NCI-H1105 treated with DMSO at 0.1 percent for 48 hours (cell line): Measurements from ENCODE around the gene MYO10.
A peak's percentile ranks its signal among the peaks of the same experiment; 100 is the strongest.

Experiments used
- DNase-seq: peaks from one replicate; lab custom pipeline; 2025; lab: John Stamatoyannopoulos, UW

The MYO10 gene

GRCh38 chr5:16916262-16916878 lies 19.7 kb downstream of the MYO10 start:
- no peak for DNase-seq

- DNase-seq = no peak
Observed at GRCh38 chr5:16914584-16914983, 21.5 kb downstream of the MYO10 start.

DNA sequence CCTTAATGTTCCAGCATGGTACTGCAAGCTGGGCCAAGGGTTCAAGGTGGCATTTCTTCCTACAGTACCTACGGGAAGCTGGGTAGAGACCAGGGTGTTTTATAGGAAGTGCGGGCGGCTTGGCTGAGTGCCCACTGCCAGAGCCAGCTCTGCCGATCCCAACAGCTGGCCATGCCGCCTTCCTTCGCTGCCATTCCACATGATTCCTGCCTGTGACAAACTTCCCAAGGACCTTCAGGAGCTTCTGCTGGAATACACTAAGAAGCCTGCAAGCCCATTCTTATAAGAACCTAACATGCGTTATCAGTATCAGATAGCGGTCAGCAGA lies 22.0 kb downstream of the MYO10 start:
- DNase-seq = no peak

DNA sequence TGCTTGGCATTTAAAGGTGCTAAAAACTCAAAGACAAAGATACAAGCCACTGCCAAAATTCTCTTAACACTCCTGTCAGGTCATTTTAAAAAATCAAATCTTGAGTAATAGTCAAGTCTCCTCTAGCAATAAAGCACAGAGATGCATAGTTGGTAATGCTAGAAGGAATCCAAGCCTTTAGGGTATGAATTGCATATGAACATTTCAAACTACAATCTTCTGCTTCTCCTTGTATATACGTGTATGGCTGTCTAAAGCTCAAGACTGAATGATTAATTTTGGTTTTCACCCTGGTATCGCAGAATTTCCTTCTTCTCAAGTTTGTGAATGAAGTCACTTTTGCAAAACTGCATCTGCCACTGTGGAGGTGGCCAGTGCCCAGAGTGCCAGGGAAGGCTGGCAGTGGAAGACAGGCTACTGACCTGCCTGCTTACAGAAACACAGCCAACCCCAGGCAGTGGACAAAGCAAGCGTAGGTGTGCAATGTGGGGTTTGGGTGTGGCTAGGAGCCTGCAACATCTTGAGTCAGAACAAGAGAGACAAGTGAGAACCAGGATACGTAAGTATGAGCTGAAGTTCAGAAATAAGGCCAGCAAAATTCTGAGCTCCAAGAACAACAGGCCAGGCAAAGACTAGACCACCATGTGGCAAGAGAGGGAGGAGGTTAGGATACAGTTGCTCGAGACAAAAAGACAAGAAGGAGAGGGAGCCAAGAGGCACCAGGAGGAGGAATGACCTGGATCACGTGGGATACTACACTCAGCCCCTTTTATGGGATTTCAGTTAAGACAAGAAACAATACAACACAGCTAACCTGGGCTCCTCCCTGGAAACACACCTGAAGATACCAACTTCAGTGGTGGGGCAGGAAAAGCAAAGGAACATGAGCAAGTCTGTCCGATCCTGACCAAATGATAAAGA lies 22.6 kb downstream of the MYO10 start:
- no peak for DNase-seq

GRCh38 chr5:16912080-16912479 lies 24.0 kb downstream of the MYO10 start:
- no peak for DNase-seq

DNA sequence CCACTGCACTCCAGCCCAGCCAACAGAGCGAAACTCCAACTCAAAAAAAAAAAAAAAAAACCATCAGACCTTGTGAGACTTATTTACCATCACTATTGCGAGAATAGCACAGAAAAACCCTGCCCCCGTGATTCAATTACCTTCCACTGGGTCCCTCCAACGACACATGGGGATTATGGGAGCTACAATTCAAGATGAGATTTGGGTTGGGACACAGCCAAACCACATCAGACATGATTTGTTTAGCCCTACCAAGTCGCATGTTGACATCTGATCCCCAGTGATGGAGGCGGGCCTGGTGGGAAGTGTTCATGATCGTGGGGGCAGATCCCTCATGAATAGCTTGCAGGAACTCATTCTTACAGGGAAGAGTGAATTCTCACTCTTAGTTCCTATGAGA lies 26.6 kb downstream of the MYO10 start:
- DNase-seq = no peak

DNA sequence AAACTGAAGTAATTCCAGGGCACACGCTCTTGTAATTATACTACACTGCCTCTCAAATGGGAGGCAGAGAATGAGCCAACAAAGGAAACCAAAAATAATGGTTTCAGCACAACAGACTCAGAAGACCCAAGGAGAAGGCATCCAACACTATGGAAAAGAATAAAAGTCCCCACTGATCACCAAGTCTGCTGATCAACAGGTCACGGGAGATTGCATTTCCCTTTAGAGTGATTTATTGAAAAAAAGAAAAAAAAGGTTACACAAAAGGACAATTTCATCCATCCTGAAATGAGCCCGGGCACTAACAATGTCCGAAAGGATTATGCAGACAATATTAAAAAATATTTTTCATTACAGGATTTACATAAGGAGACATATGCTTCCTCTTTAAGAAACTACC lies 28.8 kb downstream of the MYO10 start:
- DNase-seq = no peak

DNA sequence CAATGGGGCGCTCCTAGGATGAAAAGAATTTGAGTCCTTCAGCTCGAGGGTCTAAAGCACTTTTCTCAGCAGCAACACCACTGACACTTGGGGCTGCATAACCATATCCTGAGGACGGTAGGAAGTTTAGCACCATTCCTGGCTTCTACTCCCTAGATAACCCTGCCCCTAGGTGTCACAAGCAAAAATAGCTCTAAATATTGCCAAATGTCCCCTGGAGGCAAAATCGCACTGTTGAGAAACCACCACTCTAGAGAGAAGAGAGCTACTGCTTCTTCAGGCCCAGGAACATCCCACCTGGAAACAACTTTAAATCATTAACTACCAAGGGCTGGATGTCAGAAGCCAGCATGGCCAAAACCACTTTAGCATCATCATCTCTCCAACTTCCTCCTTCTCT lies 29.8 kb downstream of the MYO10 start:
- DNase-seq = no peak

DNA sequence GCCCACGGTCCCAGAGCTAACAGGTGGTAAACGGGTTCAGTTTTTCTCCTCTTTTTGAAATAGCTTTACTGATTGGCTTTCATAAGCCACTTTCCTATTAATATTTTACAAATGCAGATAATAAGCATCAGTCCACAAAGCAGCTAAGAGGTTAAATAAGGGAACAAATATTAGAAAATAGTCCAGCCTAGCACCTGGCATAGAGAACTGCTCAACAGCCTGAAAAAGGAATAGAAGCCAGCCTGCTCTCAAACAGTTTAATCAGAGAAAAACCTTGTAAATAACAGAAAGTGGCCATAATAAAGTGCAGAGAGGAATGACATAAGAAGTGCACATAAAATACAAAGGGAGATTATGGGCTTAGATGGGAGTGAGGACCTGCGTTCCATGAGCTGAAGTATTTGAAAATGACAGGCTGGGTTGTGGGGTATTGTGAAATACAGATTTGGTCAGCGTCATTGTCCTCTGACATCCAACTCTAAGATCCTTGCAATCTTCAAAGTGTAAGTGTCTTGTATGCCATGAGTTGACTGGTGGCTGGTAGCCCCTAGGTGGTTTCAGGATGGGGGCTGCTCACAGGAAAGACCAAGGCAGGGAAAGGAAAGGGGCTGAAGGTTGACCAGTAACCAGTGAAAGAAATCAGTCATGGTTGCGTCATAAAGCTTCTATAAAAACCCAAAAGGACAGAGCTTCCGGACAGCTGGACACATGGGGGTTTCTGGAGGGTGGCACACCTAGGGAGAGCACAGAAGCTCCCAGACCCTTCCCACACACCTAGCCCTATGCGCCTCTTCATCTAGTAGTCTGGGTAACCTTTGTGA lies 32.4 kb downstream of the MYO10 start:
- no peak for DNase-seq

DNA sequence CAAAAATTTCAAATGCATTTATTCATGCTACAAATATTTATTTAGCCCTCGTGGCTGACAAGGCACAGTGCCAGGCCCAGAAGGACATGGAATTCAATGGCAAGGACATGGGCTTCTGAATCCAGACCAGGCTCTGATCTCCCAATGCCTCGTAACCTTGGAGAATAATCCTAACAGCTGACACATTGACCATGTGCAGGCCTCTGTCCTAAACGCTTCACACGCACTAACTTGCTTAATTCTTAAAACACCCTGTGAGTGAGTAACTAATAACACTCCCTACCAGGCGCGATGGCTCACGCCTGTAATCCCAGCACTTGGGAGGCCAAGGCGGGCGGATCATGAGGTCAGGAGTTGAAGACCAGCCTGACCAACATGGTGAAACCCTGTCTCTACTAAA lies 33.2 kb downstream of the MYO10 start:
- no peak for DNase-seq

- DNase-seq = no peak
Observed at GRCh38 chr5:16901021-16901644, 35.0 kb downstream of the MYO10 start.

GRCh38 chr5:16899171-16899570 lies 36.9 kb downstream of the MYO10 start:
- no peak for DNase-seq

GRCh38 chr5:16897800-16898199 lies 38.3 kb downstream of the MYO10 start:
- DNase-seq = no peak

DNA sequence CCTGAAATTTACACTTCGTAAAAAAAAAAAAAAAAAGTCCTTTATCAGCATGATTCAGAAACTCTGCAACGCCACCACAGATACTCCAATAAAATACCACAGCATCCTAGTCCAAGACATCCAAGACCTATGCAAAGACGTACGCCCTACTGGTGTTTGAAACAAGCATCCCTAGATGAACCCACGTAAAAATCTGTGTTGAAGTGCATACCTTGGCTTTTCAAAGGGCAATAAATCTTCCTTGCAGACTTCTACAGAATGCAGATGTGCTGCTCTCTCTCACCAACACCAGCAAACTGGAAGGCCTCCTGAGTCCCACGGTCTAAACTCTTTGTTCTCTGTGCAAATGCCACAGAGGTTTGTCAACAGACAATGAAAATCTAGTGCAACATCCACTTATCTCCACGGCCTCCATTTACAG lies 38.8 kb downstream of the MYO10 start:
- DNase-seq = no peak

DNA sequence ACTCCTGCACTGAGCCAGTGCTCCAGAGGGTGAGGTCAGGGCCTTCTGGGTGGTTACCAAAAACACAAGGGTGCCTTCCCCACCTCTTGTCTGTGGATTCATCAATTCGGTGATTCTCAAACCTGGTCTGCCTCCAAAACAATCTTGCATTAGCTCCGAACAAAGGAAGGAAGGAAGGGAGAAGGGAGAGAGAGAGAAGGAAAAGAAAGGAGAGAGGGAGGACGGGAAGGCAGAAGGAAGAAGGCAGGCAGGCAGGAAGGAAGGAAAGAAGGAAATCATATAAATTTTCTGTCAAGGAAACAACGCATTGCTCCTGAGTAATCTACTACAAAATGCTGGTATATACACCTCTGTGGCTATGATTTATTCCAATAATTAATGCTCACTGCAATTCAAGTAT lies 39.3 kb downstream of the MYO10 start:
- DNase-seq = no peak

GRCh38 chr5:16894236-16895057 lies 41.6 kb downstream of the MYO10 start:
- DNase-seq = peak; percentile 40

- DNase-seq = no peak
Observed at GRCh38 chr5:16891033-16891432, 45.1 kb downstream of the MYO10 start.

DNA sequence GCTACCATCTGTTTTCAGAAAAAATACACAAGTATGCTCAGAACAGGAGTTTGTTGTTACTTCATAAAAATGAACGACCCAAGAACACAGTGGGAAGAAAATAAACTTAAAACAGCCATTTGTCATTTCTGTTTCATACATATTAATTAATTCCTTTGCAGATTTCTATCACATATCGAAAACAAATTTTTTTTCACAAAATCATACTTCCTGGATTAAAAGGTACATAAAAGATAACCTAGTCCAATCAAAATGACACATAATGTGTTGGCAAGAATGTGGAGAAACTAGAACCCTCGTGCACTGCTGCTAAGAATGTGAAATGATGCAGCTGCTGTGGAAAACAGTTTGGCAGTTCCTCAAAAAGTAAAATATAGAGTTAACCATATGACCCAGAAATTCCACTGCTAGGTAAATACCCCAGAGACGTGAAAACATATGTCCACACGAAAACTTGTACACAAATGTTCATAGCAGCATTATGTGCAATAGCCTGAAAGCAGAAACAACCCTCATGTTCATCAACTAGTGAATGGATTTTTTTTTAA lies 46.0 kb downstream of the MYO10 start:
- no peak for DNase-seq

DNA sequence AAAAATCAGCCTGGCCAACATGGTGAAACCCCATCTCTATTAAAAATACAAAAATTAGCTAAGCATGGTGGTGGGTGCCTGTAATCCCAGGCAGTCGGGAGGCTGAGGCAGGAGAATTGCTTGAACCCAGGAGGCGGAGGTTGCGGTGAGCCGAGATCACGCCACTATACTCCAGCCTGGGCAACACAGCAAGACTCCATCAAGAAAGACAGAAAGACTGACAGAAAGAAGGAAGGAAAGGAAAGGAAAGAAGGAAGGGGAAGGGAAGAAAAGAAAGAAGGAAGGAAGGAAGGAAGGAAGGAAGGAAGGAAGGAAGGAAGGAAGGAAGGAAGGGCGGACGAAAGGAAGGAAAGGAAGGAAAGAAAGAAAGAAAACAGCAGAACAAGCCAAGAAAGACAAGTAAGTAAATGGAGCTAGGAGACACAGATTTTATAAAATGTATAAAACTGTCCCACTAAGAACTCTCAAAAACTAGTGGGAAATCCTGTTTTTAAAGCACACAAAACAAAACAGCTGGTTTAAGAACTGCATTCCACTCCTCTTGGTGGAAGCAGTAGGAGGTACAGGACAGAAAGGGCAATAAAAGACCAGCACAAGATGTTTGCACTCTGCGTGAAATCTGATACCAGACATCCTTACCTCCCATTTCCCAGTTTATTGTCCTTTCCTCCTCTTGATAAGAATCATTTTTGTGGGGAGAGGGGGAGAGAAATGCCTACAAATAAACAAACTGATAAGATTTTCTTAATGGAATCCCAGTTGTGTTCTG lies 46.7 kb downstream of the MYO10 start:
- no peak for DNase-seq

DNA sequence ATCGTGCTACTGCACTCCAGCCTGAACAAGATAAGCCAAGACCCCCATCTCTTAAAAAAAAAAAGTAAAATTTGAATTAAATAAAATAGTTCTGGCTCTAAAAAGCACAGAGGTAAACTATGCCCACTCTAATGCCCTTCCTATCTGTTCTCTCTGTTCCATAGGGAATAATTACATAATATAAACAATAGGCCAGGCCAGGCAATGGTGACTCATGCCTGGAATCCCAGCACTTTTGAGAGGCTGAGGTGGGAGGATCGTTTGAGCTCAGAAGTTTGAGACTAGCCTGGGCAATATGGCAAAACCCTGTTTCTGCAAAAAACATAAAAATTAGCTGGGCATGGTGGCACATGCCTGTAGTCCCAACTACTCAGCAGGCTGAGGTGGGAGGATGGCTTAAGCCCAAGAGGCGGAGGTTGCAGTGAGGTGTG lies 47.4 kb downstream of the MYO10 start:
- no peak for DNase-seq
